Hepatocyte (in vitro differentiated cells): ENCODE data around the gene OR2L5. TPM values are rescaled to one million over a fixed set of nuclear protein-coding genes. Genes with fewer than 3 reads are reported as not detected.

ENCODE experiments used
- DNase-seq: peaks from one replicate; pipeline ENCODE4 v3.0.0-alpha.2; 2016; ENCODE audit warnings: low spot score
- H2AFZ ChIP-seq: fragments of 200-600 bp; sonication (generic); 2 replicates; pipeline ENCODE4 v1.6.0; 2016; ENCODE audit warnings: antibody characterized with exemption, mild to moderate bottlenecking
- H3K27ac ChIP-seq: fragments of 200-600 bp; sonication (generic); 2 replicates; pipeline ENCODE4 v1.5.1; 2016; ENCODE audit warnings: mild to moderate bottlenecking
- H3K27me3 ChIP-seq: fragments of 200-600 bp; sonication (generic); 2 replicates; pipeline ENCODE4 v1.6.1; 2016
- H3K36me3 ChIP-seq: fragments of 200-600 bp; sonication (generic); replicated peaks from 2 replicates; pipeline ENCODE4 v1.5.1; 2016; ENCODE audit warnings: low read depth; ENCODE audit not compliant: insufficient read depth
- H3K4me1 ChIP-seq: fragments of 200-600 bp; sonication (generic); 2 replicates; pipeline ENCODE4 v1.5.1; 2016; ENCODE audit warnings: mild to moderate bottlenecking, moderate library complexity; ENCODE audit not compliant: insufficient read depth
- H3K4me2 ChIP-seq: fragments of 200-600 bp; sonication (generic); 2 replicates; pipeline ENCODE4 v1.6.0; 2016
- H3K4me3 ChIP-seq: fragments of 200-600 bp; sonication (generic); 2 replicates; pipeline ENCODE4 v1.5.1; 2016; ENCODE audit warnings: mild to moderate bottlenecking
- H3K79me2 ChIP-seq: fragments of 200-600 bp; sonication (generic); 2 replicates; pipeline ENCODE4 v1.6.0; 2017; ENCODE audit warnings: mild to moderate bottlenecking
- H3K9me2 ChIP-seq: fragments of 200-600 bp; sonication (generic); replicated peaks from 2 replicates; pipeline ENCODE4 v1.6.0; 2017; ENCODE audit warnings: mild to moderate bottlenecking; ENCODE audit not compliant: insufficient read depth
- H3K9me3 ChIP-seq: fragments of 200-600 bp; sonication (generic); 2 replicates; pipeline ENCODE4 v1.5.1; 2016; ENCODE audit warnings: low read depth, mild to moderate bottlenecking
- H4K20me1 ChIP-seq: fragments of 200-600 bp; sonication (generic); 2 replicates; pipeline ENCODE4 v1.6.0; 2016; ENCODE audit warnings: mild to moderate bottlenecking; ENCODE audit not compliant: insufficient read depth, poor library complexity, severe bottlenecking
- EZH2 ChIP-seq: fragments of 200-600 bp; sonication (generic); IDR thresholded peaks from 2 replicates; pipeline ENCODE4 v1.6.1; 2016; ENCODE audit warnings: antibody characterized with exemption, mild to moderate bottlenecking, borderline replicate concordance
- EZH2phosphoT487 ChIP-seq: fragments of 200-600 bp; sonication (generic); IDR thresholded peaks from one replicate; pipeline ENCODE4 v1.6.1; 2018; ENCODE audit warnings: antibody characterized with exemption, mild to moderate bottlenecking, low read depth, moderate library complexity; ENCODE audit not compliant: unreplicated experiment, severe bottlenecking
- WGBS: methylation state at CpG from one replicate; pipeline ENCODE4 v1.1.6; 2016; ENCODE audit warnings: low lambda C conversion rate; ENCODE audit errors: missing lambda C conversion rate; 5-methylcytosine and 5-hydroxymethylcytosine counted together
- polyA plus RNA-seq: library from polyadenylated mRNA; unstranded; fragments of >200 nt; fragmentation: Nextera tagmentation; extraction: Ambion mirVana; gene quantifications from 2 replicates; pipeline ENCODE4 v1.2.1, GENCODE V29; 2016
- total RNA-seq: library from RNA; depleted of rRNA; stranded (reverse); fragments of >200 nt; gene quantifications from 2 replicates; pipeline ENCODE4 v1.2.3, GENCODE V29; 2014
- TF ChIP-seq, protein P1 (sequence below): fragments of 200-600 bp; sonication (generic); IDR thresholded peaks from 2 replicates; pipeline ENCODE4 v1.5.1; 2016; ENCODE audit warnings: antibody characterized with exemption, mild to moderate bottlenecking; ENCODE audit not compliant: poor library complexity

Gene OR2L5
- total and polyA plus RNA-seq, 2 experiments from 2014 or later, result not detected

GRCh38 chr1:247992986-247993385 is 20.5 kb upstream of the OR2L5 start:
- Histone ChIP-seq H3K36me3 (no peaks in the 10 kb centered on the region), H3K9me3 (no peaks in the 10 kb centered on the region), H3K4me2 (no peak overlapping the region), H3K4me1 (no peaks in the 10 kb centered on the region), H3K27me3 (no peaks in the 10 kb centered on the region), H3K9me2 (no peaks in the 10 kb centered on the region), H2AFZ (no peak overlapping the region), H3K27ac (no peak overlapping the region), H3K4me3 (no peak overlapping the region), H4K20me1 (no peaks in the 10 kb centered on the region), H3K79me2 (no peaks in the 10 kb centered on the region)
- TF ChIP-seq EZH2, result no peak
- no peak for TF ChIP-seq EZH2phosphoT487
- WGBS, result 55% methylated on average over 2 of the region's 2 CpGs
- no peak for DNase-seq

- TF ChIP-seq EZH2 (no peak), EZH2phosphoT487 (no peak)
- TF ChIP-seq, protein P1, sequence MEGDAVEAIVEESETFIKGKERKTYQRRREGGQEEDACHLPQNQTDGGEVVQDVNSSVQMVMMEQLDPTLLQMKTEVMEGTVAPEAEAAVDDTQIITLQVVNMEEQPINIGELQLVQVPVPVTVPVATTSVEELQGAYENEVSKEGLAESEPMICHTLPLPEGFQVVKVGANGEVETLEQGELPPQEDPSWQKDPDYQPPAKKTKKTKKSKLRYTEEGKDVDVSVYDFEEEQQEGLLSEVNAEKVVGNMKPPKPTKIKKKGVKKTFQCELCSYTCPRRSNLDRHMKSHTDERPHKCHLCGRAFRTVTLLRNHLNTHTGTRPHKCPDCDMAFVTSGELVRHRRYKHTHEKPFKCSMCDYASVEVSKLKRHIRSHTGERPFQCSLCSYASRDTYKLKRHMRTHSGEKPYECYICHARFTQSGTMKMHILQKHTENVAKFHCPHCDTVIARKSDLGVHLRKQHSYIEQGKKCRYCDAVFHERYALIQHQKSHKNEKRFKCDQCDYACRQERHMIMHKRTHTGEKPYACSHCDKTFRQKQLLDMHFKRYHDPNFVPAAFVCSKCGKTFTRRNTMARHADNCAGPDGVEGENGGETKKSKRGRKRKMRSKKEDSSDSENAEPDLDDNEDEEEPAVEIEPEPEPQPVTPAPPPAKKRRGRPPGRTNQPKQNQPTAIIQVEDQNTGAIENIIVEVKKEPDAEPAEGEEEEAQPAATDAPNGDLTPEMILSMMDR, result no peak
Observed at GRCh38 chr1:247998811-247999210, 14.6 kb upstream of the OR2L5 start.

DNA sequence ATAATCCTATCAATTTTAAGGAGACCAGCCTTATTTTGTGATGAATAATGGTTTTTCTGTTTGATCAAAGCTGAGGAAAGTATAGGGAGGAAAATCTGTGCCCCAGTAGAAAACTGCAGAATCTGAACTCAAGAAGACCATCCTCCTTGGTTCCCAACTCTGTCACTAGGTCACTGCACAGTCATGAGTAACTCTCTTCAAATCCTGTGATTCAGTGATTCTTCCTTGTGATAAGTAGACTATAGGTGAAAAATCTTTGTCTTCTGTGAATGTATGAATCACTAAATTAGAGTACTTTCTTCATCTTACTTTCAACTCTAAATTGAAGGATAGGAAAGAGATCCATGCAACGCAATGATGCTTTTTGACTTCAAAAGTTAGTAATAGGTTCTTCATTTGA is 13.3 kb upstream of the OR2L5 start:
- Histone ChIP-seq H3K4me2 (no peak overlapping the region), H3K36me3 (no peaks in the 10 kb centered on the region), H3K79me2 (no peaks in the 10 kb centered on the region), H2AFZ (no peak overlapping the region), H3K9me2 (no peaks in the 10 kb centered on the region), H3K4me3 (no peak overlapping the region), H3K27ac (no peak overlapping the region), H3K4me1 (no peaks in the 10 kb centered on the region), H3K27me3 (no peaks in the 10 kb centered on the region), H3K9me3 (no peaks in the 10 kb centered on the region), H4K20me1 (no peaks in the 10 kb centered on the region)
- TF ChIP-seq EZH2 (no peak), EZH2phosphoT487 (no peak)
- TF ChIP-seq, protein P1, result no peak
- DNase-seq, result no peak
- WGBS, result 77% methylated on average over 1 of the region's 1 CpG

More at GRCh38 chr1:247998811-247999210, 14.6 kb upstream of the OR2L5 start:
- H3K9me2 ChIP-seq, result no peaks in the 10 kb centered on the region
- H3K4me2 ChIP-seq, result no peak overlapping the region
- H3K4me3 ChIP-seq, result no peak overlapping the region
- WGBS, result 13% methylated on average over 2 of the region's 2 CpGs
- no peak overlapping the region for H3K27ac ChIP-seq
- no peaks in the 10 kb centered on the region for H3K79me2 ChIP-seq
- no peaks in the 10 kb centered on the region for H3K36me3 ChIP-seq
- no peaks in the 10 kb centered on the region for H3K27me3 ChIP-seq
- no peaks in the 10 kb centered on the region for H3K4me1 ChIP-seq
- no peak overlapping the region for H2AFZ ChIP-seq
- DNase-seq, result no peak
- no peaks in the 10 kb centered on the region for H3K9me3 ChIP-seq
- no peaks in the 10 kb centered on the region for H4K20me1 ChIP-seq

- H3K4me3 ChIP-seq, result no peak overlapping the region
- H4K20me1 ChIP-seq, result no peaks in the 10 kb centered on the region
- DNase-seq, result no peak
- H3K4me1 ChIP-seq, result no peaks in the 10 kb centered on the region
- H3K27ac ChIP-seq, result no peak overlapping the region
- H3K36me3 ChIP-seq, result no peaks in the 10 kb centered on the region
- no peaks in the 10 kb centered on the region for H3K9me3 ChIP-seq
- H2AFZ ChIP-seq, result no peak overlapping the region
- no peaks in the 10 kb centered on the region for H3K79me2 ChIP-seq
- no peaks in the 10 kb centered on the region for H3K27me3 ChIP-seq
- H3K4me2 ChIP-seq, result no peak overlapping the region
- no peaks in the 10 kb centered on the region for H3K9me2 ChIP-seq
- WGBS, result 54% methylated on average over 1 of the region's 1 CpG
- TF ChIP-seq EZH2phosphoT487 (no peak), EZH2 (no peak)
- TF ChIP-seq, protein P1, result no peak
Observed at GRCh38 chr1:248007778-248008177, 5.7 kb upstream of the OR2L5 start.
